Body of pancreas (tissue), 4 donors: Measurements from ENCODE around the gene NIPAL3. TPM values are rescaled to one million over a fixed set of nuclear protein-coding genes. Genes with fewer than 3 reads are reported as not detected.

ENCODE experiments used
- ATAC-seq: fragments of 150-250 bp; one replicate; pipeline ENCODE4 v1.9.1; 2016
- DNase-seq, 4 donors: peaks; one replicate each; pipeline ENCODE4 v3.0.0-alpha.2; 2019
- H3K27ac ChIP-seq, 4 donors: fragments of 200-600 bp; sonication (generic); 1 replicate in 3 of 4; 2 replicates in 1 of 4; pipeline versions ENCODE4 v1.5.1 to v1.6.1; 2016 to 2019; ENCODE audit warnings: mild to moderate bottlenecking in 1 of 4, mixed read lengths in 1 of 4, moderate library complexity in 1 of 4
- H3K27me3 ChIP-seq, 2 donors: fragments of 200-600 bp; sonication (generic); one replicate each; pipeline ENCODE4 v1.6.0; 2016; ENCODE audit warnings: mild to moderate bottlenecking in 1 of 2
- H3K36me3 ChIP-seq, 2 donors: fragments of 200-600 bp; sonication (generic); replicated peaks in 1 of 2; 2 replicates each; pipeline ENCODE4 v1.5.1; 2016; ENCODE audit warnings: low read depth in 2 of 2; ENCODE audit not compliant: insufficient read depth in 1 of 2
- H3K4me1 ChIP-seq: fragments of 200-600 bp; sonication (generic); one replicate; pipeline ENCODE4 v1.6.0; 2016
- H3K4me3 ChIP-seq, 2 donors: fragments of 200-600 bp; sonication (generic); 1 replicate in 1 of 2; 2 replicates in 1 of 2; pipeline ENCODE4 v1.5.1; 2016 to 2019
- H3K9me3 ChIP-seq, 3 donors: fragments of 200-600 bp; sonication (generic); 1 replicate in 2 of 3; 2 replicates in 1 of 3; pipeline ENCODE4 v1.5.1; 2016
- CTCF ChIP-seq, 7 experiments: fragments of 450-650 bp in 4 of 7; fragments of 200-600 bp in 3 of 7; sonication (generic) in 3 of 7; IDR thresholded peaks; one replicate each; pipeline ENCODE4 v1.5.1; 2016 to 2019; ENCODE audit warnings: antibody characterized with exemption in 7 of 7
- POLR2A ChIP-seq, 3 donors: fragments of 450-650 bp; IDR thresholded peaks; one replicate each; pipeline ENCODE4 v1.6.1; 2016; ENCODE audit warnings: antibody characterized with exemption in 3 of 3, mild to moderate bottlenecking in 2 of 3
- WGBS, 2 donors: methylation state at CpG; one replicate each; pipeline ENCODE4 v1.1.5; 2017; 5-methylcytosine and 5-hydroxymethylcytosine counted together
- intact Hi-C: fragments of 100-400 bp; cut with DNase I; formaldehyde crosslinking; loops from one replicate; pipeline ENCODE4 v1.15.1; 2023
- total RNA-seq, 2 donors: library from RNA; depleted of rRNA; stranded (reverse); fragments of >200 nt; gene quantifications; one replicate each; pipeline ENCODE4 v1.1.0, GENCODE V29; 2016

NIPAL3 gene
- total RNA-seq, 2 donors from 2014 or later = 36.8 to 65.9 TPM

GRCh38 chr1:24392604-24392946 lies 23.0 kb upstream of the NIPAL3 start:
- no peak for ATAC-seq
- Histone ChIP-seq H3K27me3 (no peaks in the 10 kb centered on the region), H3K9me3 (no peaks in the 10 kb centered on the region), H3K4me1 (peaks cover 14% of the 10 kb centered on the region), H3K36me3 (no peaks in the 10 kb centered on the region), H3K4me3 (no peak overlapping the region), H3K27ac (no peak overlapping the region)
- 86 to 94% methylated on average over 4 of the region's 4 CpGs for WGBS, 2 donors
- intact Hi-C loops = no loop called here
- TF ChIP-seq CTCF (IDR thresholded peaks at IDR 0.05) = peak in 1 of 7 experiments; percentile 4
- TF ChIP-seq POLR2A (IDR thresholded peaks at IDR 0.05) = no peak
- no peak for DNase-seq

- H3K27me3 ChIP-seq = no peaks in the 10 kb centered on the region
- intact Hi-C loops = no loop called here
- WGBS, 2 donors = 78 to 87% methylated on average over 4 of the region's 4 CpGs
- no peak overlapping the region for H3K27ac ChIP-seq
- H3K4me1 ChIP-seq = peaks cover 12% of the 10 kb centered on the region
- H3K9me3 ChIP-seq = no peaks in the 10 kb centered on the region
- ATAC-seq = no peak
- H3K36me3 ChIP-seq = no peaks in the 10 kb centered on the region
- DNase-seq = no peak
- TF ChIP-seq CTCF (IDR thresholded peaks at IDR 0.05) (no peak), POLR2A (IDR thresholded peaks at IDR 0.05) (no peak)
- H3K4me3 ChIP-seq = no peak overlapping the region
These were observed 22.5 kb upstream of the NIPAL3 start for GRCh38 chr1:24392982-24393650.

- peaks cover 12% of the 10 kb centered on the region for H3K4me1 ChIP-seq
- H3K27ac ChIP-seq = no peak overlapping the region
- intact Hi-C loops = no loop called here
- H3K9me3 ChIP-seq = no peaks in the 10 kb centered on the region
- no peak for ATAC-seq
- WGBS, 2 donors = 85 to 87% methylated on average over 6 of the region's 6 CpGs
- no peak overlapping the region for H3K4me3 ChIP-seq
- H3K27me3 ChIP-seq = no peaks in the 10 kb centered on the region
- H3K36me3 ChIP-seq = no peaks in the 10 kb centered on the region
- DNase-seq = no peak
- TF ChIP-seq POLR2A (IDR thresholded peaks at IDR 0.05) (no peak), CTCF (IDR thresholded peaks at IDR 0.05) (no peak)
These were observed 21.7 kb upstream of the NIPAL3 start for GRCh38 chr1:24393892-24394291.

GRCh38 chr1:24400065-24400464 lies 15.5 kb upstream of the NIPAL3 start:
- Histone ChIP-seq H3K27me3 (no peaks in the 10 kb centered on the region), H3K27ac (no peak overlapping the region), H3K36me3 (no peaks in the 10 kb centered on the region), H3K9me3 (no peaks in the 10 kb centered on the region), H3K4me3 (no peak overlapping the region), H3K4me1 (no peaks in the 10 kb centered on the region)
- WGBS, 2 donors = 17 to 21% methylated on average over 1 of the region's 1 CpG
- intact Hi-C loops = no loop called here
- ATAC-seq (no peak), DNase-seq (no peak)
- TF ChIP-seq CTCF (IDR thresholded peaks at IDR 0.05) (no peak), POLR2A (IDR thresholded peaks at IDR 0.05) (no peak)

DNA sequence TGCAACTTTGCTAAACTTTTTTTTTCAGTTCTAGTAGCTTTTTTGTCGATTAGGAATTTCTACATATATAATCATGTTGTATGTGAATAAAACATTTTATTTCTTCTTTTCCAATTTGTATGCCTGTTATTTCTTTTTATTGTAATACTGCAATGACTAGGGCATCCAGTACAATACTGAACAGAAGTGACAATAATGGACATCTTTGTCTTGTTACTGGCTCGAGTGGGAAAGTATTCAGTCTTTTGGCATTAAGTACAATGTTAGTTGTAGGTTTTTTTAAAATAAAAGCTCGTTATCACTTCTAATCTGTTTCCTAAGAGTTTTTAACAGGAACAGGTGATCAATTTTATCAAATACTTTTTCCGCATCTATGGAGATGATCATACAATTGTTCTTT lies 11.8 kb upstream of the NIPAL3 start:
- H3K9me3 ChIP-seq = no peaks in the 10 kb centered on the region
- no peaks in the 10 kb centered on the region for H3K27me3 ChIP-seq
- 82 to 83% methylated on average over 4 of the region's 4 CpGs for WGBS, 2 donors
- no peak overlapping the region for H3K27ac ChIP-seq
- ATAC-seq = no peak
- H3K36me3 ChIP-seq = no peaks in the 10 kb centered on the region
- H3K4me1 ChIP-seq = no peaks in the 10 kb centered on the region
- intact Hi-C loops = no loop called here
- no peak for TF ChIP-seq POLR2A (IDR thresholded peaks at IDR 0.05)
- TF ChIP-seq CTCF (IDR thresholded peaks at IDR 0.05) = no peak
- no peak for DNase-seq
- no peak overlapping the region for H3K4me3 ChIP-seq
